Trophoblast cell (in vitro differentiated cells and primary cell): ENCODE measurements around the gene SPTB.

Experiments
- DNase-seq, 2 donors: peaks; one replicate each; pipeline ENCODE4 v3.0.0-alpha.2; 2016
- H2AFZ ChIP-seq: 2 replicates; pipeline ENCODE4 v1.6.1; 2013; ENCODE audit warnings: low read length, moderate library complexity, mild to moderate bottlenecking; ENCODE audit not compliant: insufficient read depth, poor library complexity
- H2AK5ac ChIP-seq: 2 replicates; pipeline ENCODE4 v1.6.1; 2013; ENCODE audit warnings: mild to moderate bottlenecking, low read length
- H2BK120ac ChIP-seq: 2 replicates; pipeline ENCODE4 v1.6.1; 2013; ENCODE audit warnings: low read length, mild to moderate bottlenecking, moderate library complexity; ENCODE audit not compliant: insufficient read depth, poor library complexity
- H2BK12ac ChIP-seq: 2 replicates; pipeline ENCODE4 v1.6.1; 2013; ENCODE audit warnings: mild to moderate bottlenecking, low read length, moderate library complexity
- H2BK5ac ChIP-seq: 2 replicates; pipeline ENCODE4 v1.6.1; 2013; ENCODE audit warnings: low read length, low read depth, moderate library complexity, mild to moderate bottlenecking; ENCODE audit not compliant: poor library complexity
- H3K14ac ChIP-seq: 2 replicates; pipeline ENCODE4 v1.6.1; 2013; ENCODE audit warnings: mild to moderate bottlenecking, low read length
- H3K18ac ChIP-seq: 2 replicates; pipeline ENCODE4 v1.6.1; 2013; ENCODE audit warnings: mild to moderate bottlenecking, low read length
- H3K23ac ChIP-seq: 2 replicates; pipeline ENCODE4 v1.6.1; 2013; ENCODE audit warnings: low read length
- H3K27ac ChIP-seq: 2 replicates; pipeline ENCODE4 v1.5.1; 2013; ENCODE audit warnings: low read depth, mild to moderate bottlenecking, inconsistent platforms, low read length, moderate library complexity
- H3K27me3 ChIP-seq: 2 replicates; pipeline ENCODE4 v1.6.1; 2013; ENCODE audit warnings: inconsistent platforms, mild to moderate bottlenecking, low read length, moderate library complexity; ENCODE audit not compliant: insufficient read depth
- H3K36me3 ChIP-seq, 2 experiments: 1 replicate in 1 of 2; 2 replicates in 1 of 2; pipeline ENCODE4 v1.6.1; 2013; ENCODE audit warnings: low read length in 2 of 2, mild to moderate bottlenecking in 2 of 2, moderate library complexity in 1 of 2; ENCODE audit not compliant: insufficient read depth in 2 of 2, control insufficient read depth in 1 of 2
- H3K4ac ChIP-seq: 2 replicates; pipeline ENCODE4 v1.6.1; 2013; ENCODE audit warnings: low read depth, mild to moderate bottlenecking, low read length, moderate library complexity
- H3K4me1 ChIP-seq, 2 experiments: 1 replicate in 1 of 2; 2 replicates in 1 of 2; pipeline ENCODE4 v1.6.1; 2013; ENCODE audit warnings: low read length in 2 of 2, mild to moderate bottlenecking in 2 of 2, moderate library complexity in 1 of 2; ENCODE audit not compliant: insufficient read depth in 2 of 2, control insufficient read depth in 1 of 2
- H3K4me2 ChIP-seq: 2 replicates; pipeline ENCODE4 v1.6.1; 2013; ENCODE audit warnings: inconsistent platforms, mild to moderate bottlenecking, low read length, moderate library complexity
- H3K4me3 ChIP-seq: 2 replicates; pipeline ENCODE4 v1.5.1; 2013; ENCODE audit warnings: mild to moderate bottlenecking, low read depth, low read length, inconsistent platforms
- H3K79me1 ChIP-seq: one replicate; pipeline ENCODE4 v1.6.1; 2013; ENCODE audit warnings: low read length
- H3K79me2 ChIP-seq: 2 replicates; pipeline ENCODE4 v1.6.1; 2013; ENCODE audit warnings: low read length, mild to moderate bottlenecking; ENCODE audit not compliant: control insufficient read depth, insufficient read depth, poor library complexity
- H3K9ac ChIP-seq: 2 replicates; pipeline ENCODE4 v1.6.1; 2013; ENCODE audit warnings: mild to moderate bottlenecking, low read length
- H3K9me3 ChIP-seq: 2 replicates; pipeline ENCODE4 v1.6.1; 2013; ENCODE audit warnings: low read depth, mild to moderate bottlenecking, control low read depth, inconsistent platforms, low read length; ENCODE audit not compliant: insufficient read depth
- H4K12ac ChIP-seq: 2 replicates; pipeline ENCODE4 v1.6.1; 2013; ENCODE audit warnings: low read depth, mild to moderate bottlenecking, low read length, moderate library complexity
- H4K8ac ChIP-seq: 2 replicates; pipeline ENCODE4 v1.6.1; 2013; ENCODE audit warnings: low read depth, mild to moderate bottlenecking, low read length, moderate library complexity
- H4K91ac ChIP-seq: one replicate; pipeline ENCODE4 v1.6.1; 2013; ENCODE audit warnings: low read depth, mild to moderate bottlenecking, low read length, moderate library complexity
- WGBS: extraction: QIAGEN DNeasy Blood & Tissue Kit; methylation state at CpG from one replicate; pipeline ENCODE4 v1.1.7; 2013; ENCODE audit warnings: missing lambda C conversion rate; ENCODE audit not compliant: insufficient read length, insufficient coverage; ENCODE audit errors: extremely low coverage; 5-methylcytosine and 5-hydroxymethylcytosine counted together

Gene SPTB

GRCh38 chr14:64906022-64906421 lies 26.3 kb upstream of the SPTB start:
- Histone ChIP-seq H2AK5ac (no peak overlapping the region), H4K8ac (no peak overlapping the region), H3K4me3 (no peak overlapping the region), H2BK12ac (no peak overlapping the region), H2AFZ (no peak overlapping the region), H3K14ac (no peak overlapping the region), H3K27me3 (no peaks in the 10 kb centered on the region), H3K4me2 (no peak overlapping the region), H3K79me2 (no peaks in the 10 kb centered on the region), H4K12ac (no peak overlapping the region), H3K4me1 (no peaks in the 10 kb centered on the region), H3K36me3 (no peaks in the 10 kb centered on the region), H3K27ac (no peak overlapping the region), H3K9ac (no peak overlapping the region), H3K9me3 (no peaks in the 10 kb centered on the region), H3K18ac (no peak overlapping the region), H4K91ac (no peak overlapping the region), H3K23ac (no peak overlapping the region), H2BK120ac (no peak overlapping the region), H2BK5ac (no peak overlapping the region), H3K79me1 (no peaks in the 10 kb centered on the region), H3K4ac (no peak overlapping the region)
- no CpG with 5 or more reads among the region's 6 CpGs for whole genome bisulfite sequencing
- no peak for DNase-seq

GRCh38 chr14:64899958-64900357 lies 20.3 kb upstream of the SPTB start:
- Histone ChIP-seq H2AFZ (no peak overlapping the region), H3K27ac (no peak overlapping the region), H4K91ac (no peak overlapping the region), H2BK120ac (no peak overlapping the region), H3K9me3 (no peaks in the 10 kb centered on the region), H4K12ac (no peak overlapping the region), H3K36me3 (no peaks in the 10 kb centered on the region), H3K4me1 (no peaks in the 10 kb centered on the region), H3K9ac (no peak overlapping the region), H2BK5ac (no peak overlapping the region), H3K79me2 (no peaks in the 10 kb centered on the region), H3K79me1 (no peaks in the 10 kb centered on the region), H4K8ac (no peak overlapping the region), H3K4me3 (no peak overlapping the region), H3K18ac (no peak overlapping the region), H2AK5ac (no peak overlapping the region), H3K23ac (no peak overlapping the region), H3K4me2 (no peak overlapping the region), H3K27me3 (no peaks in the 10 kb centered on the region), H3K4ac (no peak overlapping the region), H3K14ac (no peak overlapping the region), H2BK12ac (no peak overlapping the region)
- no CpG with 5 or more reads among the region's 1 CpG for WGBS
- DNase-seq, result no peak

GRCh38 chr14:64891839-64892375 lies 12.2 kb upstream of the SPTB start:
- DNase-seq, result peak; percentile 18 to 73
- no peaks in the 10 kb centered on the region for H3K9me3 ChIP-seq
- no peaks in the 10 kb centered on the region for H3K36me3 ChIP-seq
- H3K79me2 ChIP-seq, result no peaks in the 10 kb centered on the region
- H3K4me2 ChIP-seq, result no peak overlapping the region
- H2AK5ac ChIP-seq, result no peak overlapping the region
- no peak overlapping the region for H2BK120ac ChIP-seq
- no peak overlapping the region for H3K9ac ChIP-seq
- H3K4me1 ChIP-seq, result no peaks in the 10 kb centered on the region
- no peak overlapping the region for H2BK5ac ChIP-seq
- no peak overlapping the region for H4K91ac ChIP-seq
- WGBS, result no CpG with 5 or more reads among the region's 2 CpGs
- H3K27ac ChIP-seq, result no peak overlapping the region
- H3K4ac ChIP-seq, result no peak overlapping the region
- H3K79me1 ChIP-seq, result no peaks in the 10 kb centered on the region
- no peak overlapping the region for H3K23ac ChIP-seq
- no peak overlapping the region for H4K12ac ChIP-seq
- no peak overlapping the region for H3K4me3 ChIP-seq
- H2BK12ac ChIP-seq, result no peak overlapping the region
- H3K18ac ChIP-seq, result no peak overlapping the region
- no peak overlapping the region for H3K14ac ChIP-seq
- H4K8ac ChIP-seq, result no peak overlapping the region
- H3K27me3 ChIP-seq, result no peaks in the 10 kb centered on the region
- H2AFZ ChIP-seq, result no peak overlapping the region

- H3K36me3 ChIP-seq, result no peaks in the 10 kb centered on the region
- no peak overlapping the region for H2BK120ac ChIP-seq
- H4K8ac ChIP-seq, result no peak overlapping the region
- H3K27me3 ChIP-seq, result no peaks in the 10 kb centered on the region
- H3K4me2 ChIP-seq, result no peak overlapping the region
- no peak overlapping the region for H2BK12ac ChIP-seq
- no peak overlapping the region for H4K12ac ChIP-seq
- no peak overlapping the region for H3K27ac ChIP-seq
- no peaks in the 10 kb centered on the region for H3K79me1 ChIP-seq
- no peak overlapping the region for H3K18ac ChIP-seq
- H3K14ac ChIP-seq, result no peak overlapping the region
- H3K4me3 ChIP-seq, result no peak overlapping the region
- no peak overlapping the region for H2AFZ ChIP-seq
- DNase-seq, result no peak
- no peak overlapping the region for H4K91ac ChIP-seq
- no peaks in the 10 kb centered on the region for H3K79me2 ChIP-seq
- no peak overlapping the region for H3K4ac ChIP-seq
- no peak overlapping the region for H2AK5ac ChIP-seq
- no peaks in the 10 kb centered on the region for H3K9me3 ChIP-seq
- H3K9ac ChIP-seq, result no peak overlapping the region
- H2BK5ac ChIP-seq, result no peak overlapping the region
- no peak overlapping the region for H3K23ac ChIP-seq
- no peaks in the 10 kb centered on the region for H3K4me1 ChIP-seq
- no CpG with 5 or more reads among the region's 4 CpGs for WGBS
These were observed 11.6 kb upstream of the SPTB start for GRCh38 chr14:64891173-64891838.
